GM06990 (cell line): ENCODE measurements around the gene GOLGA3.

Experiments
- DNase-seq: peaks from one replicate; pipeline ENCODE4 v3.0.0-alpha.2; 2011; ENCODE audit not compliant: insufficient read length; ENCODE audit errors: extremely low read depth
- H3K27me3 ChIP-seq: replicated peaks from 2 replicates; pipeline ENCODE4 v1.6.0; 2011; ENCODE audit warnings: low read length; ENCODE audit not compliant: control insufficient read depth, insufficient read depth
- H3K36me3 ChIP-seq: 2 replicates; pipeline ENCODE4 v1.5.1; 2011; ENCODE audit warnings: low read length; ENCODE audit not compliant: control insufficient read depth, insufficient read depth
- H3K4me3 ChIP-seq: replicated peaks from 2 replicates; pipeline ENCODE4 v1.5.1; 2011; ENCODE audit warnings: low read depth, mild to moderate bottlenecking, control low read depth, low read length
- TF ChIP-seq, protein P1 (sequence below): IDR thresholded peaks from 2 replicates; pipeline ENCODE4 v1.5.1; 2011; ENCODE audit warnings: low read length, control low read depth, mild to moderate bottlenecking, inconsistent platforms; ENCODE audit not compliant: insufficient read depth, poor library complexity, severe bottlenecking

The GOLGA3 gene

DNA sequence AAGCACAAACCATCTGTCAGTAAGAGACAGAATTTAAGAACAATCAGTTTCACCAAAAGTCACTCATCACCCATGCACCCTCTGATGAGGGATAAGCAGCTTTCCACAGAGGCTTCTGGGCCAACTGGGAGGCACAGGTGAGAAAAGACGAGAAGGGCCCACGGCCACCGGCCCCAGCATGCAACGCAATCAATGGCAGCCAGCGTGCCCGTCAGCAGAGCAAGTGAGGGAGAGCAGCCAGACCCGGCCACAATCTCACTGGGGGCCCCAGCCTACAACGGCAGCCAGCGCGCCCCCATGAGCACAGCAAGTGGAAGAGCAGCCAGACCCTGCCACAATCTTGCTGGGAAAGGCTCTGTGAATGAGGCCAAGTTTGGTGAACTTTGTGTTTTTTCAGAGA is 80.3 kb downstream of the GOLGA3 start:
- Histone ChIP-seq H3K27me3 (no peaks in the 10 kb centered on the region), H3K36me3 (peaks cover 47% of the 10 kb centered on the region), H3K4me3 (no peak overlapping the region)
- no peak for DNase-seq
- TF ChIP-seq, protein P1, sequence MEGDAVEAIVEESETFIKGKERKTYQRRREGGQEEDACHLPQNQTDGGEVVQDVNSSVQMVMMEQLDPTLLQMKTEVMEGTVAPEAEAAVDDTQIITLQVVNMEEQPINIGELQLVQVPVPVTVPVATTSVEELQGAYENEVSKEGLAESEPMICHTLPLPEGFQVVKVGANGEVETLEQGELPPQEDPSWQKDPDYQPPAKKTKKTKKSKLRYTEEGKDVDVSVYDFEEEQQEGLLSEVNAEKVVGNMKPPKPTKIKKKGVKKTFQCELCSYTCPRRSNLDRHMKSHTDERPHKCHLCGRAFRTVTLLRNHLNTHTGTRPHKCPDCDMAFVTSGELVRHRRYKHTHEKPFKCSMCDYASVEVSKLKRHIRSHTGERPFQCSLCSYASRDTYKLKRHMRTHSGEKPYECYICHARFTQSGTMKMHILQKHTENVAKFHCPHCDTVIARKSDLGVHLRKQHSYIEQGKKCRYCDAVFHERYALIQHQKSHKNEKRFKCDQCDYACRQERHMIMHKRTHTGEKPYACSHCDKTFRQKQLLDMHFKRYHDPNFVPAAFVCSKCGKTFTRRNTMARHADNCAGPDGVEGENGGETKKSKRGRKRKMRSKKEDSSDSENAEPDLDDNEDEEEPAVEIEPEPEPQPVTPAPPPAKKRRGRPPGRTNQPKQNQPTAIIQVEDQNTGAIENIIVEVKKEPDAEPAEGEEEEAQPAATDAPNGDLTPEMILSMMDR = no peak

DNA sequence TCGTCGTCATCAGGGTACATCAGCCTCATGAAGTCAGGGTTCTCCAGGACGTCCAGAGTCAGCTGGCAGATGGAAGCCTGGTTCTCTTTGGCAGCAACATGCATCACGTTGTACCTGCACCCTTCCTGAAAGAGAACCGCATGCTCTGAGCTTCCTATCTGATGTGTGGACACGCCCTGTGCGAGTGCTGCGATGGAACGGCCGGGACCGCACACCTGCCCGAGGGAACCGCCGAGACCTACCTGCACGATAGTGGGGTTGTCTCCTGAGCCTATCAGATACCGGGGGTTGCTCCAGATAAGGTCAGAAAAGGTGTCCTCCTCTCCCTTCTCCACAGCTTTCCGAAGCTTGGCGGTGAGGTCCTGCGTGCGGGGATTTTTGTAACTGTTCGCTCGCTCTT is 80.8 kb downstream of the GOLGA3 start:
- H3K27me3 ChIP-seq = no peaks in the 10 kb centered on the region
- TF ChIP-seq, protein P1 = no peak
- no peak for DNase-seq
- H3K36me3 ChIP-seq = peaks cover 44% of the 10 kb centered on the region
- H3K4me3 ChIP-seq = no peak overlapping the region

DNA sequence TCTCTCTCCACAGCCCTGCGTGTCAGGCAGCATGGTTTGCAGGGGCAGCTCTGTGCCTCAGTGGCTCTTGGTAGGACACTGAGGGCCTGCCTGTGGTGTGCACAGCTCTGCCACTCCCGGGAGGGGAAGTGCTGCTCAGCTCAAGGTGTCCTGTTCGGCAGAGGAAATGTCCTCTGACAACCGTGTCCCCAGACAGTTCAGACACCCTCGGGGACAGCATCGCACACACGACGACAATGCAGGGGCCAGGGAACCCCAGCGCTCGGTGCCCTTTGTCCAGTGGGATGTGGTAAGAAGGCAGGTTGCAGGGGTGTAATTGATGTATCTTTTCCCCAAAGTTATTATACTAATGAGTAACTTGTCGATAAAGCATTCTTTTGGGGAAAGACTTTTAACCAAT is 81.3 kb downstream of the GOLGA3 start:
- TF ChIP-seq, protein P1 = no peak
- peaks cover 47% of the 10 kb centered on the region for H3K36me3 ChIP-seq

DNA sequence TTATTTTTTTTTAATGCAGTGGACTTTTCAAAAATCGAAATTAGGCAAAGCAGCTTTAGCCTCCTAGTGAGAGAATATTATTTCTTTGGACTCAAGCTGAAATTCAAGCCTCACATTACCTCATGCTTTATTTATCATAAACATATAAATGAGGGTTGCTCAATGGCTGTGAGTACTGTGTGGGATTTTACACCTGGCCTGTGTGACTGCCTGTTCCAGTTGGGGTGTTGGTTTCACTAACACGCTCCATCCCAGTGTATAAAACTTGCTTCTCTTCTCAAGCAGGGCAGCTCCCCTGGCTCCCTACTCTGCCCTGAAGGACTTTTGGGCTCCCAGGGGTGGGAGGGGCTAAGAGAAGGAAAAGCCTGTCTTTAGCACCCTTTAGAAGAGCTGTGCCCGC is 82.1 kb downstream of the GOLGA3 start:
- peaks cover 49% of the 10 kb centered on the region for H3K36me3 ChIP-seq
- no peaks in the 10 kb centered on the region for H3K27me3 ChIP-seq
- DNase-seq = no peak
- TF ChIP-seq, protein P1 = no peak
- H3K4me3 ChIP-seq = no peak overlapping the region

More for the DNA sequence above, 81.3 kb downstream of the GOLGA3 start:
- H3K4me3 ChIP-seq = no peak overlapping the region
- H3K27me3 ChIP-seq = no peaks in the 10 kb centered on the region
- DNase-seq = no peak

DNA sequence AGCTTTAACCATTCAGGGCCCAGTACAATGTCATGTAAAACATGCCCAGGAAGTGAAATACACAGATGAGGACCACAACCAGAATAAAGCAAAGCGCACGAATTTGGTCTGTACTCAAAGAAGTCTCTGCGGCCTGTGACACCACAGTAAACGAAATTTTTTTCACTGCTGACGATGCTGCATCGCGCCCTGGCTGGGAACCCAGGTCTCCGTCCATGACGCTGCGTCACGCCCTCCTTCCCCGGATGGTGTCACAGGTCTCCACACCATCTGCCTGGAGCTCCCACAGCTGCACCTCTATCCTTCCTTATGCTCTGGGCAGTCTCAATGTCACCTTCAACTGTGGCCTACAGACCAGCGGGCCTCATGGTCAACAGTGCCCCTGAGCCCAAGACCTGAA is 84.8 kb downstream of the GOLGA3 start:
- H3K27me3 ChIP-seq = no peaks in the 10 kb centered on the region
- H3K4me3 ChIP-seq = no peak overlapping the region
- DNase-seq = no peak
- H3K36me3 ChIP-seq = peaks cover 57% of the 10 kb centered on the region
- TF ChIP-seq, protein P1 = no peak

DNA sequence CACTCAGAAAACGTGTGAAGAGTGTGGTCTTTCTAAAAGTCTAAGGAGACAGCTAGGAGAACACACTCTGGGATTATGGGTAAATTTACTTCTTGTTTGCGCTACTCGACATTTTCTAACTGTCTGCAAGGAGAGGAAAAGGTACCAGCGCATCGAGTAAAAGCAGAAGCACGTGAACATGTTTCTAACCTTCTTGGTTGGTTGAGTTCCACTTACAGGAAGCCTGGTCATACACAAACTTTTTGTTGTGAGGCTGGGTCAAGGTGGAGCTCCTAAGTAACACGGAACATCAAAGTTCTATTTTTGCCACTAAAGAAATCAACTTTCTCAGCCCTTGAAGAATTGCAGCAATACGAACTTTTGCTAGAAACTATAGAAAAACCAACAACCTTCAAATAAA is 87.0 kb downstream of the GOLGA3 start:
- Histone ChIP-seq H3K36me3 (peaks cover 47% of the 10 kb centered on the region), H3K4me3 (no peak overlapping the region), H3K27me3 (no peaks in the 10 kb centered on the region)
- no peak for DNase-seq
- TF ChIP-seq, protein P1 = no peak
